Measurements from ENCODE around the gene PSMD3. TPM values are rescaled to one million over a fixed set of nuclear protein-coding genes. Genes with fewer than 3 reads are reported as not detected.

The PSMD3 gene
- total and polyA plus RNA-seq, 4 donors, result 56.2 to 105 (median 84.8) TPM

- no peaks in the 10 kb centered on the region for H3K27me3 ChIP-seq (ENCODE audit: control insufficient read depth in 3 of 3, insufficient read depth in 3 of 3, low read length in 2 of 3)
- TF ChIP-seq CTCF (IDR thresholded peaks at IDR 0.05; ENCODE audit: control extremely low read depth, extremely low read depth), result no peak
- 73% methylated on average over 12 of the region's 12 CpGs for WGBS, 2 donors
- no peak overlapping the region for H3K9ac ChIP-seq (ENCODE audit: insufficient read depth in 1 of 2, low read length in 2 of 2)
- H3K27ac ChIP-seq (ENCODE audit: low read depth in 1 of 2, low read length in 1 of 2), result no peak overlapping the region
- no peak overlapping the region for H3K4me3 ChIP-seq
- DNase-seq, result peak in 1 of 3 donors; percentile 22
- peaks cover 0 to 7% (median 4%) of the 10 kb centered on the region in 5 donors for H3K4me1 ChIP-seq (ENCODE audit: control insufficient read depth in 5 of 5, insufficient read depth in 5 of 5, low read length in 5 of 5)
- peaks cover 3 to 44% (median 41%) of the 10 kb centered on the region in 4 donors for H3K36me3 ChIP-seq (ENCODE audit: control insufficient read depth in 4 of 4, insufficient read depth in 4 of 4, low read length in 4 of 4)
- H3K9me3 ChIP-seq (ENCODE audit: control insufficient read depth in 4 of 4, insufficient read depth in 3 of 4, low read length in 3 of 4), result no peaks in the 10 kb centered on the region
- ATAC-seq (ENCODE audit: insufficient read depth, low FRiP score), result no peak
Measured at GRCh38 chr17:40035162-40035559, 54.6 kb downstream of the PSMD3 start.

- Histone ChIP-seq H3K9ac (ENCODE audit: insufficient read depth in 1 of 2, low read length in 2 of 2) (peak overlapping the region in 1 of 2 donors; percentile 26), H3K27ac (ENCODE audit: low read depth in 1 of 2, low read length in 1 of 2) (peak overlapping the region; percentile 70 to 87), H3K4me1 (ENCODE audit: control insufficient read depth in 5 of 5, insufficient read depth in 5 of 5, low read length in 5 of 5) (peaks cover 0 to 7% (median 4%) of the 10 kb centered on the region in 5 donors), H3K27me3 (ENCODE audit: control insufficient read depth in 3 of 3, insufficient read depth in 3 of 3, low read length in 2 of 3) (no peaks in the 10 kb centered on the region), H3K9me3 (ENCODE audit: control insufficient read depth in 4 of 4, insufficient read depth in 3 of 4, low read length in 3 of 4) (no peaks in the 10 kb centered on the region), H3K4me3 (no peak overlapping the region), H3K36me3 (ENCODE audit: control insufficient read depth in 4 of 4, insufficient read depth in 4 of 4, low read length in 4 of 4) (peaks cover 0 to 28% (median 16%) of the 10 kb centered on the region in 4 donors)
- TF ChIP-seq CTCF (IDR thresholded peaks at IDR 0.05; ENCODE audit: control extremely low read depth, extremely low read depth), result peak; percentile 55
- WGBS, 2 donors, result 29 to 46% methylated on average over 11 of the region's 11 CpGs
- peak; percentile 58 for ATAC-seq (ENCODE audit: insufficient read depth, low FRiP score)
- peak; percentile 92 to 97 (median 96) for DNase-seq
Measured at GRCh38 chr17:40038882-40039513, 58.4 kb downstream of the PSMD3 start.

- H3K4me3 ChIP-seq, result no peak overlapping the region
- no peak for TF ChIP-seq CTCF (IDR thresholded peaks at IDR 0.05; ENCODE audit: control extremely low read depth, extremely low read depth)
- peaks cover 0 to 7% (median 4%) of the 10 kb centered on the region in 5 donors for H3K4me1 ChIP-seq (ENCODE audit: control insufficient read depth in 5 of 5, insufficient read depth in 5 of 5, low read length in 5 of 5)
- 91 to 93% methylated on average over 2 of the region's 2 CpGs for WGBS, 2 donors
- no peak for ATAC-seq (ENCODE audit: insufficient read depth, low FRiP score)
- peaks cover 0 to 16% (median 5%) of the 10 kb centered on the region in 4 donors for H3K36me3 ChIP-seq (ENCODE audit: control insufficient read depth in 4 of 4, insufficient read depth in 4 of 4, low read length in 4 of 4)
- DNase-seq, result no peak
- no peak overlapping the region for H3K27ac ChIP-seq (ENCODE audit: low read depth in 1 of 2, low read length in 1 of 2)
- H3K9me3 ChIP-seq (ENCODE audit: control insufficient read depth in 4 of 4, insufficient read depth in 3 of 4, low read length in 3 of 4), result no peaks in the 10 kb centered on the region
- no peaks in the 10 kb centered on the region for H3K27me3 ChIP-seq (ENCODE audit: control insufficient read depth in 3 of 3, insufficient read depth in 3 of 3, low read length in 2 of 3)
- H3K9ac ChIP-seq (ENCODE audit: insufficient read depth in 1 of 2, low read length in 2 of 2), result no peak overlapping the region
Measured at GRCh38 chr17:40041196-40041595, 60.6 kb downstream of the PSMD3 start.

Small RNAs within 50 kb of the gene (small RNA-seq; reads per million reads assigned to genes)
- gene SNORD124 (ENCODE audit: low replicate concordance), result 1,063 reads per million, percentile 99 among the genes with 10 or more reads in this experiment

Other genes starting within 250 kb of the PSMD3 start
- 10 to 100 TPM; 19.8 to 25.5 TPM for gene GRB7, start 242.9 kb upstream of the PSMD3 start, total RNA-seq
- gene GRB7, start 242.9 kb upstream of the PSMD3 start, polyA plus RNA-seq, result 10 to 100 TPM in 1 of 2 donors, 1 to 10 TPM in 1; 6.6 to 13.4 TPM
- gene IKZF3, start 116.5 kb upstream of the PSMD3 start, total RNA-seq, result 1 to 10 TPM; 3.9 TPM
- 1 to 10 TPM; 1.0 to 1.4 TPM for gene IKZF3, start 116.5 kb upstream of the PSMD3 start, polyA plus RNA-seq
- not detected for gene ZPBP2, start 112.6 kb upstream of the PSMD3 start, total RNA-seq
- not detected for gene ZPBP2, start 112.6 kb upstream of the PSMD3 start, polyA plus RNA-seq
- 10 to 100 TPM in 1 of 2 donors, 1 to 10 TPM in 1; 5.4 to 26.8 TPM for gene GSDMB, start 62.2 kb upstream of the PSMD3 start, total RNA-seq
- gene GSDMB, start 62.2 kb upstream of the PSMD3 start, polyA plus RNA-seq, result 10 to 100 TPM in 1 of 2 donors, 1 to 10 TPM in 1; 5.1 to 12.5 TPM
- gene ORMDL3, start 53.2 kb upstream of the PSMD3 start, total RNA-seq, result 10 to 100 TPM; 60.7 to 76.7 TPM
- 10 to 100 TPM; 38.6 to 67.1 TPM for gene ORMDL3, start 53.2 kb upstream of the PSMD3 start, polyA plus RNA-seq
- gene LRRC3C, start 53.1 kb upstream of the PSMD3 start, total RNA-seq, result not detected
- gene LRRC3C, start 53.1 kb upstream of the PSMD3 start, polyA plus RNA-seq, result not detected
- gene GSDMA, start 17.8 kb upstream of the PSMD3 start, total RNA-seq, result under 1 TPM in 1 of 2 donors, not detected in 1; 0.91 TPM
- gene GSDMA, start 17.8 kb upstream of the PSMD3 start, polyA plus RNA-seq, result under 1 TPM; 0.26 to 0.33 TPM
- 1 to 10 TPM; 1.7 to 2.9 TPM for gene CSF3, start 34.6 kb downstream of the PSMD3 start, total RNA-seq
- 100 to 1,000 TPM in 1 of 2 donors, 1 to 10 TPM in 1; 7.8 to 317 TPM for gene CSF3, start 34.6 kb downstream of the PSMD3 start, polyA plus RNA-seq
- gene MED24, start 73.6 kb downstream of the PSMD3 start, total RNA-seq, result 10 to 100 TPM; 69.9 to 82.3 TPM
- gene MED24, start 73.6 kb downstream of the PSMD3 start, polyA plus RNA-seq, result 100 to 1,000 TPM in 1 of 2 donors, 10 to 100 TPM in 1; 48.2 to 149 TPM
- 10 to 100 TPM; 41.3 to 55.9 TPM for gene THRA, start 82.2 kb downstream of the PSMD3 start, total RNA-seq
- 10 to 100 TPM; 28.5 to 33.6 TPM for gene THRA, start 82.2 kb downstream of the PSMD3 start, polyA plus RNA-seq
- gene NR1D1, start 119.8 kb downstream of the PSMD3 start, total RNA-seq, result 10 to 100 TPM in 1 of 2 donors, 1 to 10 TPM in 1; 3.2 to 19.4 TPM
- gene NR1D1, start 119.8 kb downstream of the PSMD3 start, polyA plus RNA-seq, result 10 to 100 TPM in 1 of 2 donors, 1 to 10 TPM in 1; 8.7 to 19.6 TPM
- 100 to 1,000 TPM in 1 of 2 donors, 10 to 100 TPM in 1; 84.8 to 111 TPM for gene MSL1, start 141.2 kb downstream of the PSMD3 start, total RNA-seq
- 10 to 100 TPM; 73.2 to 84.6 TPM for gene MSL1, start 141.2 kb downstream of the PSMD3 start, polyA plus RNA-seq
- gene CASC3, start 159.7 kb downstream of the PSMD3 start, total RNA-seq, result 10 to 100 TPM; 74.8 to 85.5 TPM
- 10 to 100 TPM; 37.2 to 47.8 TPM for gene CASC3, start 159.7 kb downstream of the PSMD3 start, polyA plus RNA-seq
- gene RAPGEFL1, start 196.7 kb downstream of the PSMD3 start, total RNA-seq, result 1 to 10 TPM; 4.6 to 9.1 TPM
- 1 to 10 TPM; 8.4 to 9.4 TPM for gene RAPGEFL1, start 196.7 kb downstream of the PSMD3 start, polyA plus RNA-seq
- 10 to 100 TPM; 15.7 to 34.5 TPM for gene WIPF2, start 238.5 kb downstream of the PSMD3 start, total RNA-seq
- 10 to 100 TPM; 10.6 to 14.2 TPM for gene WIPF2, start 238.5 kb downstream of the PSMD3 start, polyA plus RNA-seq